Tibial artery (tissue), 4 donors: ENCODE data around the gene CYP27C1.

ENCODE experiments used
- DNase-seq, 2 donors: peaks; one replicate each; pipeline ENCODE4 v3.0.0-alpha.2; 2019
- H3K27ac ChIP-seq, 2 donors: fragments of 200-600 bp; sonication (generic) in 1 of 2; 1 replicate in 1 of 2; 2 replicates in 1 of 2; pipeline ENCODE4 v1.5.1; 2018 to 2019; ENCODE audit warnings: mild to moderate bottlenecking in 1 of 2
- H3K27me3 ChIP-seq, 2 donors: fragments of 200-600 bp; sonication (generic) in 1 of 2; one replicate each; pipeline versions ENCODE4 v1.5.1 to v1.6.0; 2016 to 2019
- H3K36me3 ChIP-seq, 3 donors: fragments of 200-600 bp; sonication (generic) in 2 of 3; one replicate each; pipeline ENCODE4 v1.5.1; 2016 to 2019; ENCODE audit warnings: mild to moderate bottlenecking in 2 of 3
- H3K4me1 ChIP-seq, 4 donors: fragments of 200-600 bp; sonication (generic) in 2 of 4; 1 replicate in 3 of 4; 2 replicates in 1 of 4; pipeline ENCODE4 v1.5.1; 2016 to 2019
- H3K4me3 ChIP-seq, 2 donors: fragments of 200-600 bp; sonication (generic) in 1 of 2; 1 replicate in 1 of 2; 2 replicates in 1 of 2; pipeline ENCODE4 v1.5.1; 2018 to 2019; ENCODE audit warnings: mild to moderate bottlenecking in 2 of 2
- H3K9me3 ChIP-seq, 3 donors: fragments of 200-600 bp; sonication (generic) in 1 of 3; one replicate each; pipeline ENCODE4 v1.5.1; 2016 to 2019
- intact Hi-C: fragments of 100-400 bp; cut with DNase I; formaldehyde crosslinking; loops from one replicate; pipeline ENCODE4 v1.15.0; 2023; ENCODE audit warnings: low total_unique reads
- TF ChIP-seq, protein P1 (sequence below), 2 experiments: fragments of 200-600 bp in 1 of 2; fragments of 450-650 bp in 1 of 2; IDR thresholded peaks; one replicate each; pipeline ENCODE4 v1.5.1; 2017 to 2019; ENCODE audit warnings: antibody characterized with exemption in 2 of 2, mild to moderate bottlenecking in 1 of 2, moderate library complexity in 1 of 2

CYP27C1 gene

DNA sequence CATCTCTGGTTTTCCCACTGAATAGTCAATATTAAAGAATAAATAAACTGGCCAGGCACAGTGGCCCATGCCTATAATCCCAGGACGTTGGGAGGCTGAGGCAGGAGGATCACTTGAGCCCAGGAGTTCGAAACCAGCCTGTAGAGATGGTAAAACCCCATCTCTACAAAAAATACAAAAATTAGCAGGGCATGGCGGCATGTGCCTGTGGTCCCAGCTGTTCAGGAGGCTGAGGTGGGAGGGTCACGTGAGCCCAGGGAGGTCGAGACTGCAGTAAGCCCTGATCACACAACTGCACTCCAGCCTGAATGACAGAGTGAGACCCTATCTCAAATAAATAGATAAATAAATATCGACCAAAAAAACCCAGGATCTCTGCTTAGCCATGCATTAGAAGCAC lies 63.0 kb downstream of the CYP27C1 start:
- H3K9me3 ChIP-seq, result no peaks in the 10 kb centered on the region
- no peaks in the 10 kb centered on the region for H3K36me3 ChIP-seq
- TF ChIP-seq, protein P1, sequence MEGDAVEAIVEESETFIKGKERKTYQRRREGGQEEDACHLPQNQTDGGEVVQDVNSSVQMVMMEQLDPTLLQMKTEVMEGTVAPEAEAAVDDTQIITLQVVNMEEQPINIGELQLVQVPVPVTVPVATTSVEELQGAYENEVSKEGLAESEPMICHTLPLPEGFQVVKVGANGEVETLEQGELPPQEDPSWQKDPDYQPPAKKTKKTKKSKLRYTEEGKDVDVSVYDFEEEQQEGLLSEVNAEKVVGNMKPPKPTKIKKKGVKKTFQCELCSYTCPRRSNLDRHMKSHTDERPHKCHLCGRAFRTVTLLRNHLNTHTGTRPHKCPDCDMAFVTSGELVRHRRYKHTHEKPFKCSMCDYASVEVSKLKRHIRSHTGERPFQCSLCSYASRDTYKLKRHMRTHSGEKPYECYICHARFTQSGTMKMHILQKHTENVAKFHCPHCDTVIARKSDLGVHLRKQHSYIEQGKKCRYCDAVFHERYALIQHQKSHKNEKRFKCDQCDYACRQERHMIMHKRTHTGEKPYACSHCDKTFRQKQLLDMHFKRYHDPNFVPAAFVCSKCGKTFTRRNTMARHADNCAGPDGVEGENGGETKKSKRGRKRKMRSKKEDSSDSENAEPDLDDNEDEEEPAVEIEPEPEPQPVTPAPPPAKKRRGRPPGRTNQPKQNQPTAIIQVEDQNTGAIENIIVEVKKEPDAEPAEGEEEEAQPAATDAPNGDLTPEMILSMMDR (IDR thresholded peaks at IDR 0.05), result no peak
- no peak for DNase-seq
- intact Hi-C loops, result no loop called here
- H3K4me1 ChIP-seq, result peaks cover 0 to 8% (median 0%) of the 10 kb centered on the region in 4 donors
- no peaks in the 10 kb centered on the region for H3K27me3 ChIP-seq
- no peak overlapping the region for H3K4me3 ChIP-seq
- no peak overlapping the region for H3K27ac ChIP-seq

DNA sequence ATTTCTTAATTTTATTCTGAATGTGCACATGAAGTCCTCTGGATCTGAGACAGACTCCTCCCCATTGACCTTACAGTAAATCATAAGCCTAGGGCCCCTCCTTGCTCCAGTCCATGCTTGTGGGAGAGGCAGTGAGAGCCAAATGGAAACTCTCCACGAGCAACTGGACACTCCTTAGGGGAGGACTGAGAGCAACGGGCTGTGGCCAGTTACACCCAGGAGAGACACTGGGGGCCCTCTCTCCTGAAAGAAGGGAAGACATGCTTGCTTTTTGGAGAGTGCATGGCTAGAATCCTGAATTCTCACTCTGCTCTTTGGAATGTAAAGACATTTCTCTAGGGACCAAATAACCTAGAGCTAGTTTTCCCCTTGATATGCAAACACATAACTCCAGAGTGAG lies 64.2 kb downstream of the CYP27C1 start:
- Histone ChIP-seq H3K27ac (no peak overlapping the region), H3K27me3 (no peaks in the 10 kb centered on the region), H3K36me3 (no peaks in the 10 kb centered on the region), H3K4me1 (peaks cover 0 to 8% (median 0%) of the 10 kb centered on the region in 4 donors), H3K9me3 (no peaks in the 10 kb centered on the region), H3K4me3 (no peak overlapping the region)
- intact Hi-C loops, result no loop called here
- TF ChIP-seq, protein P1 (IDR thresholded peaks at IDR 0.05), result no peak
- DNase-seq, result peak in 1 of 2 donors; percentile 72

DNA sequence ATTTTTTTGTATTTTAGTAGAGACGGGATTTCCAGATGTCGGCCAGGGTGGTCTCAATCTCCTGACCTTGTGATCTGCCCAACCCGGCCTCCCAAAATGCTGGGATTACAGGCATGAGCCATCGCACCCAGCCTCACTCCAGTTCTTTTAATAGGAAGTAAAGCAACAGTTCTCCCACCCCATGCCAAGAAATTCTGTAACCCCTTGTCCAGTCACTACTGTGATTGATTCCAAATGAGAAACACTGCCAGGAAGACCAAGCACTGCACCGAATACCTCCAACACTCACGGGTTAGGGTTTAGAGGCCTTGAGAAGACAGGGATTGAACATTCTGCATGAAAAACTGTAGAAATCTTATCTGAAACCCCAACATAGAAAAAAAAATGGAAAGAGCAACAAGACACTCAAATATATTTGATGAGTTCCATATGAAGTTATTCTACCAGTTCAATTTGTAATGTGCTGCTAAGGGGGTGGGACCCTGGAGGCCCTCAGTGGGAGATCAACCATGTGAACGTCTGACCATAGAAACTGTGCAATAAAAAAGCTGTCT lies 65.0 kb downstream of the CYP27C1 start:
- no peaks in the 10 kb centered on the region for H3K36me3 ChIP-seq
- peak in 1 of 2 donors; percentile 60 for DNase-seq
- TF ChIP-seq, protein P1 (IDR thresholded peaks at IDR 0.05), result no peak
- intact Hi-C loops, result no loop called here
- no peak overlapping the region for H3K27ac ChIP-seq
- no peak overlapping the region for H3K4me3 ChIP-seq
- peaks cover 0 to 8% (median 0%) of the 10 kb centered on the region in 4 donors for H3K4me1 ChIP-seq
- no peaks in the 10 kb centered on the region for H3K9me3 ChIP-seq
- H3K27me3 ChIP-seq, result no peaks in the 10 kb centered on the region

DNA sequence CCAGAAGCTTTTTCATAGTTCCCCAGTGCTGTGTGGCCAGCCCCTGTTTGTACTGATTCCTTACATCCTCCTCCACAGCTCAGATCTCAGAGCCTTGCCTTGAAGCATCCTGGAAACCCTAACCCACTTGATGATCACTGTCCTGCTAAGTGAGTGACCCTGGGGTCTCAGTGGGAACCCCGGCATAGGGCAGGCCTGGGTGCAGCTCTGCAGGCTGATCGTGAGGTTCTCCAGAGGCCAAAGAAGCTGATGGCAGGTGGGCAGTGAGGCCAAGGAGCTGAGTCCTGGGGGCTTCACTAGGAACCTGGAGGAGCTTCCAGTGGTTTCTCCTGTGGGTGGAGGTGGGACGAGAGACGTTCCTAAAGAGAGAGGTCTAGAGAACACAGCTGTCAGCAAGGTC lies 65.7 kb downstream of the CYP27C1 start:
- H3K36me3 ChIP-seq, result no peaks in the 10 kb centered on the region
- intact Hi-C loops, result no loop called here
- H3K4me3 ChIP-seq, result no peak overlapping the region
- no peaks in the 10 kb centered on the region for H3K27me3 ChIP-seq
- no peak overlapping the region for H3K27ac ChIP-seq
- TF ChIP-seq, protein P1 (IDR thresholded peaks at IDR 0.05), result no peak
- H3K9me3 ChIP-seq, result no peaks in the 10 kb centered on the region
- DNase-seq, result no peak
- H3K4me1 ChIP-seq, result peaks cover 0 to 8% (median 0%) of the 10 kb centered on the region in 4 donors

DNA sequence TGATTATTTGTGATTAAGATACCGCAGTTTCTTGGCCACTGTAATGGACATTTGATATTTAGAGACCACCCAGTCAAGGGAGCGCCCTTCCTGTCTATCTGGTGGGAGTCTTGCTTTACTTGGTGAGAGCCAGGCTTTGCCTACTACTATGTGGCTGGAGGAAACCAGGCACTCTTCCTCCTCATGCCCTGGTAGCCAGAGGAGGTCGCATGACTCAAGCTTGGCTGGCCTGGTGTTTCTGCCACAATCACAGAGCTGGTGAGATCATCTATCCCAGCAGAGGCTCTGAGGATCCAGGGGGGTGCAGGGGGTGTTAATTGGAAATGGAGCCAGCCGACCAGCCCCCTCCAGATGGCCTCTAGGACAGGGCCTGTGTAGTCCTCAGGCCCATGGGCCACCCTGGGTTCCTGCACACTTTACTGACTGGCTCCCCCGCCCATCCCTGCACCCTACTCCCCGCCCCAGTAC lies 66.4 kb downstream of the CYP27C1 start:
- H3K4me3 ChIP-seq, result no peak overlapping the region
- no peaks in the 10 kb centered on the region for H3K36me3 ChIP-seq
- TF ChIP-seq, protein P1 (IDR thresholded peaks at IDR 0.05), result no peak
- H3K27me3 ChIP-seq, result no peaks in the 10 kb centered on the region
- H3K4me1 ChIP-seq, result peaks cover 0 to 8% (median 0%) of the 10 kb centered on the region in 4 donors
- peak in 1 of 2 donors; percentile 61 for DNase-seq
- H3K27ac ChIP-seq, result no peak overlapping the region
- intact Hi-C loops, result no loop called here
- H3K9me3 ChIP-seq, result no peaks in the 10 kb centered on the region
